Measurements from ENCODE around the gene RUVBL1. TPM values are rescaled to one million over a fixed set of nuclear protein-coding genes. Genes with fewer than 3 reads are reported as not detected.

RUVBL1 gene
- total and polyA plus RNA-seq, 2 of the 4 experiments (the other 2 are of a cell fraction), result 68.7 to 83.3 TPM

DNA sequence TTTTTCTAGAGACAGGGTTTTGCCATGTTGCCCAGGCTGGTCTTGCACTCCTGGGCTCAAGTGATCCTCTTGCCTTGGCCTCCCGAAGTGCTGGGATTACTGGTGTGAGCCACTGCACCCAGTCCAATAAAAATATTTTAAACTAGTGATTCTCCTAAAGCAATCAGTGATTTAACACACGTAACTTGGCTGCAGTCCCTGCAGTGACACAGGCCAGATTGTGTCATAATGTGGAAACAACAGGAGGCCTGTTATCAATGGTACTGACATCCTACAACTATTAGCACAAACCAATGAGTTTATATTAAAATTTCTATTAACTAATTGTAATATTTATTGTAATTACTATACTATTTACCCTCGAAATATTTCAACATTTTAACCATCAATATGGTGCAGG lies 73.0 kb downstream of the RUVBL1 start:
- Histone ChIP-seq H3K4me1 (ENCODE audit: control insufficient read depth, insufficient read depth, low read length) (peaks cover 7% of the 10 kb centered on the region), H3K18ac (ENCODE audit: low read depth, low read length) (no peak overlapping the region), H2BK120ac (ENCODE audit: low read depth, low read length) (no peak overlapping the region), H4K5ac (ENCODE audit: low read depth, low read length) (no peak overlapping the region), H3K9me1 (ENCODE audit: insufficient read depth, low read length) (peaks cover 8% of the 10 kb centered on the region), H2BK15ac (ENCODE audit: low read depth, low read length) (no peak overlapping the region), H4K8ac (ENCODE audit: low read depth in 2 of 2, low read length in 2 of 2) (no peak overlapping the region), H4K20me1 (ENCODE audit: insufficient read depth, low read length) (peaks cover 29% of the 10 kb centered on the region), H3K23ac (ENCODE audit: low read depth, low read length) (no peak overlapping the region), H3K9ac (ENCODE audit: low read depth, low read length) (no peak overlapping the region), H3K4me3 (ENCODE audit: insufficient read depth, low read depth, low read length) (no peak overlapping the region), H3K4ac (ENCODE audit: low read depth, low read length) (no peak overlapping the region), H2AK9ac (replicated peaks; ENCODE audit: low read depth, low read length, poor library complexity) (no peak overlapping the region), H3K27me3 (ENCODE audit: control insufficient read depth, insufficient read depth, low read length) (peaks cover 14% of the 10 kb centered on the region), H2AK5ac (ENCODE audit: low read depth, low read length) (no peak overlapping the region), H3K4me2 (ENCODE audit: low read depth, low read length) (no peak overlapping the region), H4K91ac (ENCODE audit: insufficient read depth, low read depth, low read length) (no peak overlapping the region), H3K36me3 (ENCODE audit: control insufficient read depth, insufficient read depth, low read length) (peaks cover 11% of the 10 kb centered on the region), H2BK5ac (ENCODE audit: low read depth, low read length, poor library complexity, severe bottlenecking) (no peak overlapping the region), H3K79me1 (ENCODE audit: low read depth in 1 of 2, low read length in 2 of 2) (peaks cover 9 to 30% of the 10 kb centered on the region in 2 experiments), H3K56ac (ENCODE audit: extremely low read depth, insufficient read depth, low read length) (no peak overlapping the region), H2BK20ac (ENCODE audit: low read depth, low read length) (no peak overlapping the region), H3K27ac (ENCODE audit: insufficient read depth, low read length) (no peak overlapping the region), H2AFZ (replicated peaks; ENCODE audit: low read length, poor library complexity) (no peak overlapping the region), H3K9me3 (ENCODE audit: control insufficient read depth, insufficient read depth, low read length) (no peaks in the 10 kb centered on the region), H3K14ac (replicated peaks; ENCODE audit: low read depth, low read length) (no peak overlapping the region)
- in situ Hi-C loops (cut with MboI; ENCODE audit: low sequenced_read_pairs) (no loop called here), dilution Hi-C loops (cut with HindIII; ENCODE audit: low sequenced_read_pairs, unreplicated experiment) (no loop called here), intact Hi-C loops (cut with micrococcal nuclease) (loop anchor here (5.0 kb wide), 1 partner anchor 458 kb away; the partner anchor contains the start of gene TPRA1)
- no peak for ATAC-seq (ENCODE audit: low read depth)
- peak; percentile 47 for DNase-seq
- ChIA-PET CTCF (no interaction called here), POLR2A (ENCODE audit: unreplicated experiment) (no interaction called here)
- TF ChIP-seq CEBPB (IDR thresholded peaks at IDR 0.05; ENCODE audit: low read depth, low read length), result 0 out of 2 replicates have a peak, but pooled peaks have one; percentile 36
- no peak for TF ChIP-seq RCOR1 (IDR thresholded peaks at IDR 0.05; ENCODE audit: insufficient replicate concordance, low read length)
- no CpG with 5 or more reads among the region's 3 CpGs for WGBS, 2 experiments (ENCODE audit: extremely low coverage in 2 of 2, insufficient read length in 1 of 2)
- no TSS peak for BruUV-seq (replicated peaks)

Data from IMR-90 (cell line).